Calu3 (cell line): ENCODE results near the gene HM13. TPM values are rescaled to one million over a fixed set of nuclear protein-coding genes. Genes with fewer than 3 reads are reported as not detected.
"Not testable (repeated sequence)": the region's sequence is repeated elsewhere in the genome, so short reads cannot be mapped to it uniquely, and the experiment has no call there.

ENCODE experiments used
- BruUV-seq: library from RNA; stranded (reverse); fragments of 400-500 nt; replicated peaks from 2 replicates; lab custom pipeline; 2021; lab: Mats Ljungman, UMichigan
- CTCF ChIA-PET: fragments of 300-600 bp; sonication (Branson Sonifier 250); formaldehyde crosslinking; loops from one replicate; lab custom pipeline; 2022; ENCODE audit warnings: antibody characterized with exemption; lab: Charles Lee
- DNase-seq: peaks from one replicate; pipeline ENCODE4 v3.0.0; 2022
- H3K27ac Mint-ChIP-seq: one replicate; pipeline ENCODE4 v1.8.0; 2022; ENCODE audit warnings: mixed read lengths; ENCODE audit not compliant: unreplicated experiment
- H3K27me3 Mint-ChIP-seq: one replicate; pipeline ENCODE4 v1.8.0; 2022; ENCODE audit warnings: mixed read lengths; ENCODE audit not compliant: unreplicated experiment
- H3K36me3 Mint-ChIP-seq: one replicate; pipeline ENCODE4 v1.8.0; 2022; ENCODE audit warnings: mild to moderate bottlenecking, moderate library complexity, mixed read lengths; ENCODE audit not compliant: insufficient read depth, unreplicated experiment
- H3K4me1 Mint-ChIP-seq: one replicate; pipeline ENCODE4 v1.8.0; 2022; ENCODE audit warnings: mild to moderate bottlenecking, low read depth, mixed read lengths; ENCODE audit not compliant: unreplicated experiment
- H3K4me3 Mint-ChIP-seq: one replicate; pipeline ENCODE4 v1.8.0; 2022; ENCODE audit warnings: mild to moderate bottlenecking, low read depth, moderate library complexity, mixed read lengths; ENCODE audit not compliant: unreplicated experiment
- H3K9me3 Mint-ChIP-seq: one replicate; pipeline ENCODE4 v1.8.0; 2022; ENCODE audit warnings: low read depth, mixed read lengths; ENCODE audit not compliant: unreplicated experiment
- intact Hi-C: fragments of 100-400 bp; cut with micrococcal nuclease; formaldehyde crosslinking; loops from one replicate; pipeline ENCODE4 v1.10.0; 2022; ENCODE audit not compliant: unreplicated experiment
- total RNA-seq: library from RNA; stranded (reverse); gene quantifications from 2 replicates; pipeline ENCODE4 v1.2.3, GENCODE V29; 2022
- TF ChIP-seq, protein P1 (sequence below): fragments of 200-600 bp; IDR thresholded peaks from one replicate; pipeline ENCODE4 v1.8.0; 2022; ENCODE audit warnings: antibody characterized with exemption; ENCODE audit not compliant: unreplicated experiment

HM13 gene
- total RNA-seq, 1 experiment from 2014 or later, result 342 TPM

DNA sequence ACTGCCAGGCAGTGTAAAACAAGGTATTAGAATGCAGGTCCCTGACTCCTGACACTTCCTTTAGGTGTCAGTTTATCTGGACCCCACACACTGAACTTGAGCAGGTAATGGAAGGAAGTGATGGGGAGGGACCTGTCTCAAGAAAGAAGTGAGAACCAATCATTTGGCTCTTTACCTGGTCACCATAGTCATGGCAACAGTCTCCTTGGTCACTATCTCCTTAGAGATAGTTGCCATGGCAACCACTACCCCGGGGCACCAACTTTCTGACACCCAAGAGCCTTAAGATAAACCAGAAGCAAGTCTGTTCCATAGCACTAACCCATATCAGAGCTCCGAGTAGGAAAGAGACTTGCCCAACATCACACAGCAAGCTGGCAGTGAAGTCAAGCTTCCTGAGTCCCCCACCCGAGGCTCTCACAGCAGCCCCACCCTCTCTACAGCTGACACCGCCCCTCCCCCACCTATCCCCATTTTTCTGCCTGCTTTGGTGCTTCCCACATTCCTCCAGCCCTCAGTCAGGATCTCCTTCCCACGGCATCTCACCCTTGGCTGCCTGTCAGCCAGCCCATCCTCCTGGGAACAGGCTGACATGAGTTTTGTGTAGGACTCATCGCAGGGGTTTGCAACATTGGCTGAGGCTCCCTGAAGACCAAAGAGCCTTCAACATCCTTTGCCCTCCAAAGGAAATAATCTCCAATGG, 16.3 kb upstream of the HM13 start:
- H3K4me1 Mint-ChIP-seq, result peaks cover 8% of the 10 kb centered on the region
- H3K4me3 Mint-ChIP-seq, result no peak overlapping the region
- no peak for DNase-seq
- no peaks in the 10 kb centered on the region for H3K9me3 Mint-ChIP-seq
- CTCF ChIA-PET, result interaction anchor here (0.6 to 1.1 kb wide), 3 partner anchors 10 to 37 kb away, joined by 3 to 5 read pairs (median 4); no protein-coding TSS in a partner anchor
- TF ChIP-seq, protein P1, sequence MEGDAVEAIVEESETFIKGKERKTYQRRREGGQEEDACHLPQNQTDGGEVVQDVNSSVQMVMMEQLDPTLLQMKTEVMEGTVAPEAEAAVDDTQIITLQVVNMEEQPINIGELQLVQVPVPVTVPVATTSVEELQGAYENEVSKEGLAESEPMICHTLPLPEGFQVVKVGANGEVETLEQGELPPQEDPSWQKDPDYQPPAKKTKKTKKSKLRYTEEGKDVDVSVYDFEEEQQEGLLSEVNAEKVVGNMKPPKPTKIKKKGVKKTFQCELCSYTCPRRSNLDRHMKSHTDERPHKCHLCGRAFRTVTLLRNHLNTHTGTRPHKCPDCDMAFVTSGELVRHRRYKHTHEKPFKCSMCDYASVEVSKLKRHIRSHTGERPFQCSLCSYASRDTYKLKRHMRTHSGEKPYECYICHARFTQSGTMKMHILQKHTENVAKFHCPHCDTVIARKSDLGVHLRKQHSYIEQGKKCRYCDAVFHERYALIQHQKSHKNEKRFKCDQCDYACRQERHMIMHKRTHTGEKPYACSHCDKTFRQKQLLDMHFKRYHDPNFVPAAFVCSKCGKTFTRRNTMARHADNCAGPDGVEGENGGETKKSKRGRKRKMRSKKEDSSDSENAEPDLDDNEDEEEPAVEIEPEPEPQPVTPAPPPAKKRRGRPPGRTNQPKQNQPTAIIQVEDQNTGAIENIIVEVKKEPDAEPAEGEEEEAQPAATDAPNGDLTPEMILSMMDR, result no peak
- BruUV-seq, result no TSS peak
- no peak overlapping the region for H3K27ac Mint-ChIP-seq
- peaks cover 79% of the 10 kb centered on the region for H3K27me3 Mint-ChIP-seq
- intact Hi-C loops, result no loop called here
- no peaks in the 10 kb centered on the region for H3K36me3 Mint-ChIP-seq

DNA sequence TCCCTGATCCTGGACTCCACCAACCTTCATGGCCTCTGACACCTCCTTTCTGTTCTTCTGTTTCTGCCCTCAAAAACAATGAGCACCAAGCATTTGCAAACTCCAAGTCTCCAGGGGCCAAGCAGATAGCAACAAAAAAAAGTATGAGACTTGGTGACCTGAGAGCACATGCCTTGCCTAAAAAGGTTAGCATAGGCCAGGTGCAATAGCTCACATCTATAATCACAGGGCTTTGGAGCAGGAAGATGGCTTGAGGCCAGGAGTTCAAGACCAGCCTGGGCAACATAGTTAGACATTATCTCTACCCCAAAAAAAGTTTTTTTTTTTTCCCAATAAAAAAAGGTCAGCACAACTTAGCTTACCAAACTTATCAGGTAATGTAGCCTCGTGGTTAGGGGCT, 13.7 kb upstream of the HM13 start:
- no TSS peak for BruUV-seq
- no peaks in the 10 kb centered on the region for H3K36me3 Mint-ChIP-seq
- TF ChIP-seq, protein P1, result no peak
- intact Hi-C loops, result loop anchor here (5.0 kb wide), 1 partner anchor 188 kb away; no protein-coding TSS in a partner anchor
- no peak for DNase-seq
- CTCF ChIA-PET, result no interaction called here
- peaks cover 20% of the 10 kb centered on the region for H3K4me1 Mint-ChIP-seq
- H3K27me3 Mint-ChIP-seq, result peaks cover 80% of the 10 kb centered on the region
- no peak overlapping the region for H3K27ac Mint-ChIP-seq
- H3K4me3 Mint-ChIP-seq, result no peak overlapping the region
- H3K9me3 Mint-ChIP-seq, result no peaks in the 10 kb centered on the region

DNA sequence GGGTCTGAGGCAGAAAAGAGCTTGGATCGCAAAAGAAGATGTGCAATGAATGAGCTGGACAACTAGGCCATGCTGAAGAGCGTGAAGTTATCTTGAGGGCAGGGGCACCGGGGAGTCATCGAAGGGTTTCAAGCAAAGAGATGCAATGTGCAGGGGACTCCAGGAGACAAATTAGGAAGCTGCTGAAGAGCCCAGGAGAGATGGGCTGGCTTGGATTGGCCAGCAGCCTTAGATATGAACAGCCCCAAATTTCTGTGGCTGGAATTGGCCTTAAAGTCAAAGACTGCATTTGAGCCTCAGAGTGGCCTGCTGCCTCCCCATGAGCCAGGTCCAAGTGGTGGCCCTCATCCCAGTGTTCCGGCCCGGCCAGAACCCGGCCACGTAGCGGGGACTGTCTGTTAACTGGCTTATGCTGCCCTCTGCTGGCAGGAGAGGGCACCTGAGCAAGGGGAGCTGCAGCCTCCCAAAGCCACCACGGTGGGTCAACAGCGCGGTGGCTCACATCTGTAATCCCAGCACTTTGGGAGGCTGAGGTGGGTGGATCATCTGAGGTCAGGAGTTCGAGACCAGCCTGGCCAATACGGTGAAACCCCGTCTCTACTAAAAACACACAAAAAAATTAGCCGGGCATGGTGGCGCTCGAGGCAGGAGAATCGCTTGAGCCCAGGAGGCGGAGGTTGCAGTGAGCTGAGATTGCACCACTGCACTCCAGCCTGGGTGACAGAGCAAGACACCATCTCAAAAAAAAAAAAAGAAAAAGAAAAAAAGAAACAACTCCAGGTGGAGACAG, 11.2 kb upstream of the HM13 start:
- not testable (repeated sequence) for BruUV-seq, H3K27ac Mint-ChIP-seq, H3K36me3 Mint-ChIP-seq, H3K4me3 Mint-ChIP-seq, H3K9me3 Mint-ChIP-seq
- peaks cover 22% of the 10 kb centered on the region for H3K4me1 Mint-ChIP-seq
- DNase-seq, result peak; percentile 93
- CTCF ChIA-PET, result interaction anchor here (0.5 to 3.9 kb wide), 25 partner anchors 8 to 715 kb away, joined by 3 to 93 read pairs (median 4); partner anchors contain the start of genes DEFB124, HM13 and REM1
- TF ChIP-seq, protein P1, result peak; percentile 99
- peaks cover 55% of the 10 kb centered on the region for H3K27me3 Mint-ChIP-seq
- intact Hi-C loops, result loop anchor here (1.0 to 5.0 kb wide), 3 partner anchors 43 to 191 kb away; no protein-coding TSS in a partner anchor

DNA sequence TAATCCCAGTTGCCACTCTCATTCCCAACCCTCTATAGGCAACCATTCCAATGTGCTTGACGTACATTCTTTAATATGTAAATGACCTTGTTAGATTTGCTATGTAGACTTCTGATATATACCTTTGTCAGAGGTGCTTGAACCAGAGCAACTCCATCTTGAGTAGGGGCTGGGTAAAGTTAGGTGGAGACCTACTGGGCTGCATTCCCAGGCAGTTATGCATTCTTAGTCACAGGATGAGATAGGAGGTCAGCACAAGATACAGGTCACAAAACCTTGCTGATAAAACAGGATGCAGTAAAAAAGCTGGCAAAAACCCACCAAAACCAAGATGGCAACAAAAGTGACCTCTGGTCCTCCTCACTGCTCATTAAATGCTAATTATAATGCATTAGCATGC, 8.3 kb upstream of the HM13 start:
- Mint-ChIP-seq H3K36me3 (no peaks in the 10 kb centered on the region), H3K9me3 (peaks cover 5% of the 10 kb centered on the region), H3K27me3 (peaks cover 41% of the 10 kb centered on the region), H3K4me3 (no peak overlapping the region), H3K4me1 (peaks cover 22% of the 10 kb centered on the region), H3K27ac (no peak overlapping the region)
- intact Hi-C loops, result no loop called here
- CTCF ChIA-PET, result interaction anchor here (0.7 to 1.6 kb wide), 3 partner anchors 8 to 45 kb away, joined by 3 to 7 read pairs (median 7); partner anchors contain the start of gene HM13
- BruUV-seq, result no TSS peak
- DNase-seq, result no peak
- TF ChIP-seq, protein P1, result no peak
